OCI-LY1 (cell line): ENCODE measurements around the gene PHF2.

ENCODE experiments used
- EZH2 ChIP-seq: fragments of 200-600 bp; sonication (generic), shearing (Covaris generic); IDR thresholded peaks from 2 replicates; pipeline ENCODE4 v1.8.0; 2017; ENCODE audit warnings: borderline replicate concordance, mixed run types, mild to moderate bottlenecking, antibody characterized with exemption, low read length, moderate library complexity, mixed read lengths
- TF ChIP-seq, protein P1 (sequence below): fragments of 200-600 bp; sonication (generic), shearing (Covaris generic); IDR thresholded peaks from 2 replicates; pipeline ENCODE4 v1.5.1; 2017; ENCODE audit warnings: mild to moderate bottlenecking, antibody characterized with exemption, low read length, moderate library complexity, mixed read lengths

- TF ChIP-seq EZH2 = no peak
- TF ChIP-seq, protein P1, sequence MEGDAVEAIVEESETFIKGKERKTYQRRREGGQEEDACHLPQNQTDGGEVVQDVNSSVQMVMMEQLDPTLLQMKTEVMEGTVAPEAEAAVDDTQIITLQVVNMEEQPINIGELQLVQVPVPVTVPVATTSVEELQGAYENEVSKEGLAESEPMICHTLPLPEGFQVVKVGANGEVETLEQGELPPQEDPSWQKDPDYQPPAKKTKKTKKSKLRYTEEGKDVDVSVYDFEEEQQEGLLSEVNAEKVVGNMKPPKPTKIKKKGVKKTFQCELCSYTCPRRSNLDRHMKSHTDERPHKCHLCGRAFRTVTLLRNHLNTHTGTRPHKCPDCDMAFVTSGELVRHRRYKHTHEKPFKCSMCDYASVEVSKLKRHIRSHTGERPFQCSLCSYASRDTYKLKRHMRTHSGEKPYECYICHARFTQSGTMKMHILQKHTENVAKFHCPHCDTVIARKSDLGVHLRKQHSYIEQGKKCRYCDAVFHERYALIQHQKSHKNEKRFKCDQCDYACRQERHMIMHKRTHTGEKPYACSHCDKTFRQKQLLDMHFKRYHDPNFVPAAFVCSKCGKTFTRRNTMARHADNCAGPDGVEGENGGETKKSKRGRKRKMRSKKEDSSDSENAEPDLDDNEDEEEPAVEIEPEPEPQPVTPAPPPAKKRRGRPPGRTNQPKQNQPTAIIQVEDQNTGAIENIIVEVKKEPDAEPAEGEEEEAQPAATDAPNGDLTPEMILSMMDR = no peak
Measured at GRCh38 chr9:93698140-93698908, 121.9 kb downstream of the PHF2 start.
